AG09319 (cell line): Measurements from ENCODE around the gene APOBEC2.

Experiments
- DNase-seq: peaks from one replicate; pipeline ENCODE4 v3.0.0-alpha.2; 2010; ENCODE audit warnings: low read depth; ENCODE audit errors: extremely low read depth
- TF ChIP-seq, protein P1 (sequence below): IDR thresholded peaks from 2 replicates; pipeline ENCODE4 v1.5.1; 2011; ENCODE audit warnings: low read depth, mild to moderate bottlenecking, inconsistent platforms, low read length, moderate library complexity

Gene APOBEC2

DNA sequence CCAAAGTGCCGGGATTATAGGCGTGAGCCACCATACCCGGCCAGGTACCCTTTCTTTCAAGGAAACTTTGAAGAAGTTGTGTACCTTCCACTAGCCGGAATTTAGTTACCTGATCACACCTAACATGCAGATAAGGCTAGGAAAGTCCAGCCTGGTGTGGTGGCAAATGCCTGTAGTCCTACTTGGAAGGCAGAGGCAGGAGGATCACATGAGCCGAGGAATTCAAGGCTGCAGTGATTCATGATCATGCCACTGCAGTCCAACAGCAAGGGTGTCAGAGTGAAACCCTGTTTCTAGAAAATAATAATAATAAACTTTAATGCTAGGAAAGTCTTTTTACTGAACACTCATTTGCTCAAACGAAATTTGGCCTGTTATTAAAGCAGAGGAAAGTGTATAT lies 40.7 kb downstream of the APOBEC2 start:
- no peak for DNase-seq
- TF ChIP-seq, protein P1, sequence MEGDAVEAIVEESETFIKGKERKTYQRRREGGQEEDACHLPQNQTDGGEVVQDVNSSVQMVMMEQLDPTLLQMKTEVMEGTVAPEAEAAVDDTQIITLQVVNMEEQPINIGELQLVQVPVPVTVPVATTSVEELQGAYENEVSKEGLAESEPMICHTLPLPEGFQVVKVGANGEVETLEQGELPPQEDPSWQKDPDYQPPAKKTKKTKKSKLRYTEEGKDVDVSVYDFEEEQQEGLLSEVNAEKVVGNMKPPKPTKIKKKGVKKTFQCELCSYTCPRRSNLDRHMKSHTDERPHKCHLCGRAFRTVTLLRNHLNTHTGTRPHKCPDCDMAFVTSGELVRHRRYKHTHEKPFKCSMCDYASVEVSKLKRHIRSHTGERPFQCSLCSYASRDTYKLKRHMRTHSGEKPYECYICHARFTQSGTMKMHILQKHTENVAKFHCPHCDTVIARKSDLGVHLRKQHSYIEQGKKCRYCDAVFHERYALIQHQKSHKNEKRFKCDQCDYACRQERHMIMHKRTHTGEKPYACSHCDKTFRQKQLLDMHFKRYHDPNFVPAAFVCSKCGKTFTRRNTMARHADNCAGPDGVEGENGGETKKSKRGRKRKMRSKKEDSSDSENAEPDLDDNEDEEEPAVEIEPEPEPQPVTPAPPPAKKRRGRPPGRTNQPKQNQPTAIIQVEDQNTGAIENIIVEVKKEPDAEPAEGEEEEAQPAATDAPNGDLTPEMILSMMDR, result no peak

DNA sequence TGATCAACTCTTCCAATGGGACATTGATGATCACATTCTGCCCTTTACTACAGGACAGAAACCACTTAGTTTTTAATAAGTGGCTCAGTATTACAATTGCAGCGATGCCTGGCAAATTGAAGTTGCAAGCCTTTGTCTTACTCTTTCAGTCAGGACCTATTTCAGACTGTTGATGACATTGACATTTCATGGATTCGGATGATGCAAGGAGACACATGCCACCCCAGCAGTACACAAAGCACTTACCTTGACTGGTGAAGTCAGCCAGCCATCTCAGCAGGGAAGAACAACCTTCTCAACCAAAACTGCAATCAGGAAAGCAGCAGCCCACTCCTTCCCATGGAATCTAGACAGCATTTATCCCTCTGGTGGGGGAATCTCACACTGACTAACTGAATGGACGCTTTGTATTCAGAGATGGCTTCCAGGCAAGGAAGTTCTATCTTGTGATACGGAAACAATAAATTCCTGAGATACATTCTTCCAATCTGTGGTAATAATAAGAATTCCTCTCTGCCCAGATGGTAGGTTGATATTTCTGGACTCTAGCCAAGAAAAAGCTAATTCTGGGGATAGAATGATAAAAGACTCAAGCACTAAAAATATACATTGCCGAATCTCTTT lies 44.6 kb downstream of the APOBEC2 start:
- TF ChIP-seq, protein P1, result no peak
- DNase-seq, result no peak

DNA sequence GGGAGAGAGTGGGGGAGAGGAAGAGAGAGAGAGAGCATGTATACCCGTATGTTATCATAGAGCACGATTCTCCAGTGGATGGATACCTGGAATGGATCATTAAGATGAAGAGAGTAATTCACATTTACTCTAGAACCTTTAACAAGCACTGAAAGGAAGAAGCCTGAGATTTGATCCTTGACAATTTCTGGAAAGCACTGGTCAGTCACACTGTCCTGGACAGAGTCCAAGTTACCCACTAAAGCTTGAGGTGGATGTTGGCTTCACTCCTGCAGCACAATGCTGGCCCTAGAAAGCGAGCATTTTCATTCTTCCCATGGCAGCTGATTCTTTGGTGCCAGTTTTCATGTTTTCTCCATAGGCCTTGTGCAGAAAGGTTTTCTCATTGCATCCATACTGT lies 45.4 kb downstream of the APOBEC2 start:
- TF ChIP-seq, protein P1, result no peak
- no peak for DNase-seq

DNA sequence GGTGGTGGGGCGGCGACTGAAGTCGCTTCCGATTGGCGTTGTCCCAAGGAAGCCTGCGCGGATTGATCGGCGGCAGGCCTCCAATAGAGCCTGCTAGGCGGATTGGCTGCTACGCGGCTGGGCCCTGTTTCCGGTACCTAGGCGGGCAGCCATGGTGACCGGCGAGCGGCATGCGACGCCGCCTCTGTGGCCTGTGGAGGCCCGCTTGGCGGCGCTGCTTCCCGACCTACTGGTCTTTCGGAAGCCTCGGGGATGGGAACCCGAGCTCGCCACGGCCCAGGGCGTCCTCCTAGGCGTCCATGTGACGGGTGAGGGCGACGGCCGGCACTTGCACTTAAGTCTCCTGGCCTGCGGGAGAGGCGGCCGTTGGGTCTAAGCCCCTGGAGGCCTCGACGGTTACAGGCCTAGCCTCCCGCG lies 47.9 kb downstream of the APOBEC2 start:
- TF ChIP-seq, protein P1, result no peak
- DNase-seq, result no peak

DNA sequence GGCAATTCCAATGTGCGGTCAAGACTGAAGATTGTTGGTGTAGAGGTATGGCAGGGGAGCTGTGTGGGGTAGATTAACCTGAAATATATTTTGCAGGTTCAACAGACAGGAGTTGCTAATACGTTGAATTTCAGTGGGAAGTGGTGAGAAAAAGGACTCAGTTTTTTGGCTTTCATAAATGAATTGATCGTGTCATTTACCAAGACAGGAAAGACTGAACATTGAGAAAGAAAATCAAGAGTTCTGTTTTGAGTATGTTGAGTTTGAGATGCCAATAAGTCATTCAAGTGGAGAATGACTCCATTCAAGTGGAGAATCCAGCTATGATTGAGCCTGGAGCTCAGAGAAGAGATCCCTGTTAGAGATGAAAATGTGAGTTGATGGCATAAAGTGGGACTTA lies 50.8 kb downstream of the APOBEC2 start:
- DNase-seq, result no peak
- TF ChIP-seq, protein P1, result no peak

DNA sequence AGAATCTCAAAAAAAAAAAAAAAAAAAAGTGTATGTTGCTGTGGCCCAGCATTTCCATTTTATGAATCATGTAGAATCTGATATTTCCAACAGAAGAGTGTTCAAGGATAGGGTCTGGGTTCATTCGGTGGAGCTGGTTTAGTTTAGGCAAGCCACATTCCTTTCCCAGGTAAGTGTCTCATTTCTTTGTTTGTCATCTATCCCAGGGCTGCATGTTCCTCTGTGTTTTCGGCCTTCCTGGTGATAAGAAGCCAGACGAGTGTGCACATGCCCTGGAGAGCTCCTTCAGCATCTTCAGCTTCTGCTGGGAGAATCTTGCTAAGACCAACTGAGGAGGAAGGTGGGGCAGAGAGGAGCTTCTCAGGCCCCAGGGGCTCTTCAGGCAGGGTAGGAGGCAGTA lies 58.0 kb downstream of the APOBEC2 start:
- DNase-seq, result no peak
- TF ChIP-seq, protein P1, result no peak
